CD8-positive, alpha-beta memory T cell (primary cell): ENCODE measurements around the gene PRDM12. TPM values are rescaled to one million over a fixed set of nuclear protein-coding genes. Genes with fewer than 3 reads are reported as not detected.

Experiments used
- CTCF ChIA-PET: fragments of 350-600 bp; sonication (Branson Sonifier 250); formaldehyde crosslinking; loops from one replicate; lab custom pipeline; 2021; ENCODE audit warnings: antibody characterized with exemption; lab: Charles Lee
- POLR2A ChIA-PET: fragments of 350-600 bp; sonication (Branson Sonifier 250); formaldehyde crosslinking; loops from one replicate; lab custom pipeline; 2021; ENCODE audit warnings: antibody characterized with exemption; lab: Charles Lee
- DNase-seq, 5 donors: peaks; one replicate each; pipeline versions ENCODE4 v3.0.0 to v3.0.0-alpha.2; 2020 to 2022; ENCODE audit warnings: mixed read lengths in 1 of 5
- H3K27ac ChIP-seq: one replicate; pipeline ENCODE4 v1.7.0; 2013; ENCODE audit warnings: low read depth, mild to moderate bottlenecking, low read length, moderate library complexity
- H3K27me3 ChIP-seq: 2 replicates; pipeline ENCODE4 v1.7.0; 2013; ENCODE audit warnings: low read length, mild to moderate bottlenecking; ENCODE audit not compliant: insufficient read depth, poor library complexity, severe bottlenecking
- H3K36me3 ChIP-seq: 2 replicates; pipeline ENCODE4 v1.7.0; 2013; ENCODE audit warnings: mild to moderate bottlenecking, low read length, moderate library complexity; ENCODE audit not compliant: insufficient read depth
- H3K4me1 ChIP-seq: 2 replicates; pipeline ENCODE4 v1.7.0; 2013; ENCODE audit warnings: mild to moderate bottlenecking, low read length, moderate library complexity; ENCODE audit not compliant: insufficient read depth
- H3K4me3 ChIP-seq: 2 replicates; pipeline ENCODE4 v1.7.0; 2013; ENCODE audit warnings: mild to moderate bottlenecking, low read length
- H3K9me3 ChIP-seq: 2 replicates; pipeline ENCODE4 v1.7.0; 2013; ENCODE audit warnings: mild to moderate bottlenecking, low read length
- H3K27ac Mint-ChIP-seq, 8 donors: one replicate each; pipeline ENCODE4 v1.8.0; 2020 to 2021; ENCODE audit warnings: mixed read lengths in 8 of 8, mild to moderate bottlenecking in 6 of 8, inconsistent platforms in 3 of 8, moderate library complexity in 3 of 8
- H3K27me3 Mint-ChIP-seq, 2 donors: one replicate each; pipeline ENCODE4 v1.8.0; 2020 to 2021; ENCODE audit warnings: mixed read lengths in 2 of 2, mild to moderate bottlenecking in 1 of 2, moderate library complexity in 1 of 2
- H3K36me3 Mint-ChIP-seq, 3 donors: one replicate each; pipeline ENCODE4 v1.8.0; 2020 to 2021; ENCODE audit warnings: mixed read lengths in 3 of 3, inconsistent platforms in 1 of 3, mild to moderate bottlenecking in 1 of 3
- H3K4me1 Mint-ChIP-seq, 3 donors: one replicate each; pipeline ENCODE4 v1.8.0; 2020 to 2021; ENCODE audit warnings: mixed read lengths in 3 of 3, inconsistent platforms in 1 of 3, mild to moderate bottlenecking in 1 of 3
- H3K4me3 Mint-ChIP-seq, 7 donors: one replicate each; pipeline ENCODE4 v1.8.0; 2020 to 2021; ENCODE audit warnings: mixed read lengths in 7 of 7, mild to moderate bottlenecking in 6 of 7, moderate library complexity in 4 of 7, inconsistent platforms in 2 of 7
- H3K9me3 Mint-ChIP-seq, 5 donors: one replicate each; pipeline ENCODE4 v1.8.0; 2020 to 2022; ENCODE audit warnings: mixed read lengths in 5 of 5, mild to moderate bottlenecking in 3 of 5, moderate library complexity in 2 of 5, inconsistent platforms in 1 of 5
- polyA plus RNA-seq: library from polyadenylated mRNA; unstranded; fragments of 300-500 nt; fragmentation: Illumina TruSeq; gene quantifications from one replicate; pipeline ENCODE4 v1.2.3, GENCODE V29; 2021
- total RNA-seq, 2 experiments: library from RNA; stranded (reverse); gene quantifications; one replicate each; pipeline ENCODE4 v1.2.3, GENCODE V29; 2021

Gene PRDM12
- total and polyA plus RNA-seq, 3 experiments from 2014 or later = 0.11 TPM; not detected in 2

- H3K4me1 ChIP-seq = peaks cover 19% of the 10 kb centered on the region
- no peak for DNase-seq
- no peak overlapping the region for H3K27ac ChIP-seq
- Mint-ChIP-seq H3K4me3 (peak overlapping the region in 4 of 7 donors; percentile 3 to 69 (median 56)), H3K9me3 (peaks cover 0 to 2% (median 0%) of the 10 kb centered on the region in 5 donors), H3K27ac (no peak overlapping the region), H3K36me3 (peaks cover 0 to 11% (median 2%) of the 10 kb centered on the region in 3 donors), H3K27me3 (peaks cover 4 to 8% of the 10 kb centered on the region in 2 donors), H3K4me1 (peaks cover 24 to 39% (median 34%) of the 10 kb centered on the region in 3 donors)
- no peaks in the 10 kb centered on the region for H3K27me3 ChIP-seq
- H3K36me3 ChIP-seq = no peaks in the 10 kb centered on the region
- CTCF ChIA-PET = interaction anchor here (0.7 to 1.7 kb wide), 3 partner anchors 8 to 11 kb away, joined by 3 to 6 read pairs (median 4); no protein-coding TSS in a partner anchor
- H3K9me3 ChIP-seq = no peaks in the 10 kb centered on the region
- H3K4me3 ChIP-seq = no peak overlapping the region
- POLR2A ChIA-PET = no interaction called here
Measured at GRCh38 chr9:130689937-130690700, 25.7 kb downstream of the PRDM12 start.

- peaks cover 21% of the 10 kb centered on the region for H3K4me1 ChIP-seq
- no peaks in the 10 kb centered on the region for H3K9me3 Mint-ChIP-seq
- H3K27ac ChIP-seq = no peak overlapping the region
- peak overlapping the region in 1 of 8 donors; percentile 97 for H3K27ac Mint-ChIP-seq
- H3K4me3 Mint-ChIP-seq = peak overlapping the region in 6 of 7 donors; percentile 77 to 98 (median 94)
- H3K27me3 ChIP-seq = no peaks in the 10 kb centered on the region
- H3K36me3 Mint-ChIP-seq = peaks cover 4 to 31% (median 8%) of the 10 kb centered on the region in 3 donors
- CTCF ChIA-PET = interaction anchor here (1.6 to 5.4 kb wide), 4 partner anchors 8 to 15 kb away, joined by 7 to 39 read pairs (median 14); no protein-coding TSS in a partner anchor
- peaks cover 8% of the 10 kb centered on the region for H3K36me3 ChIP-seq
- POLR2A ChIA-PET = interaction anchor here (1.0 to 1.2 kb wide), 2 partner anchors 11 to 15 kb away, joined by 3 to 7 read pairs; no protein-coding TSS in a partner anchor
- DNase-seq = no peak
- peaks cover 35 to 59% (median 54%) of the 10 kb centered on the region in 3 donors for H3K4me1 Mint-ChIP-seq
- peaks cover 4% of the 10 kb centered on the region in 2 donors for H3K27me3 Mint-ChIP-seq
- H3K9me3 ChIP-seq = no peaks in the 10 kb centered on the region
- no peak overlapping the region for H3K4me3 ChIP-seq
Measured at GRCh38 chr9:130692321-130692720, 27.9 kb downstream of the PRDM12 start.

GRCh38 chr9:130693101-130693425 lies 28.7 kb downstream of the PRDM12 start:
- H3K9me3 Mint-ChIP-seq = no peaks in the 10 kb centered on the region
- H3K4me3 ChIP-seq = peak overlapping the region; percentile 98
- peak overlapping the region; percentile 89 to 99 (median 97) for H3K4me3 Mint-ChIP-seq
- H3K27me3 ChIP-seq = no peaks in the 10 kb centered on the region
- H3K9me3 ChIP-seq = no peaks in the 10 kb centered on the region
- peak overlapping the region; percentile 45 for H3K27ac ChIP-seq
- H3K27me3 Mint-ChIP-seq = peaks cover 0 to 1% of the 10 kb centered on the region in 2 donors
- H3K27ac Mint-ChIP-seq = peak overlapping the region; percentile 71 to 98 (median 94)
- ChIA-PET CTCF (interaction anchor here (0.8 to 5.4 kb wide), 7 partner anchors 9 to 45 kb away, joined by 3 to 39 read pairs (median 7); no protein-coding TSS in a partner anchor), POLR2A (interaction anchor here (0.5 to 1.2 kb wide), 5 partner anchors 12 to 114 kb away, joined by 3 to 7 read pairs (median 3); partner anchors contain the start of gene FUBP3)
- peaks cover 37 to 55% (median 54%) of the 10 kb centered on the region in 3 donors for H3K4me1 Mint-ChIP-seq
- peaks cover 13% of the 10 kb centered on the region for H3K36me3 ChIP-seq
- DNase-seq = no peak
- peaks cover 21% of the 10 kb centered on the region for H3K4me1 ChIP-seq
- H3K36me3 Mint-ChIP-seq = peaks cover 5 to 37% (median 9%) of the 10 kb centered on the region in 3 donors

- CTCF ChIA-PET = interaction anchor here (0.7 to 5.4 kb wide), 8 partner anchors 8 to 233 kb away, joined by 3 to 39 read pairs (median 5); no protein-coding TSS in a partner anchor
- Mint-ChIP-seq H3K36me3 (peaks cover 5 to 43% (median 10%) of the 10 kb centered on the region in 3 donors), H3K27me3 (peaks cover 0 to 1% of the 10 kb centered on the region in 2 donors), H3K4me1 (peaks cover 37 to 52% (median 50%) of the 10 kb centered on the region in 3 donors), H3K4me3 (peak within 1 kb of the TSS; percentile 89 to 99 (median 97)), H3K9me3 (no peaks in the 10 kb centered on the region), H3K27ac (peak within 1 kb of the TSS; percentile 71 to 98 (median 94))
- H3K4me3 ChIP-seq = peak within 1 kb of the TSS; percentile 98
- DNase-seq = peak; percentile 87 to 99 (median 97)
- peaks cover 19% of the 10 kb centered on the region for H3K36me3 ChIP-seq
- no peaks in the 10 kb centered on the region for H3K27me3 ChIP-seq
- peaks cover 21% of the 10 kb centered on the region for H3K4me1 ChIP-seq
- POLR2A ChIA-PET = interaction anchor here (0.5 to 1.2 kb wide), 5 partner anchors 12 to 114 kb away, joined by 3 to 7 read pairs (median 3); partner anchors contain the start of gene FUBP3
- H3K27ac ChIP-seq = peak within 1 kb of the TSS; percentile 84
- no peaks in the 10 kb centered on the region for H3K9me3 ChIP-seq
Measured at GRCh38 chr9:130693426-130694191, 29.2 kb downstream of the PRDM12 start, which contains the start of gene EXOSC2. Gene EXOSC2 (plus strand): TSS chr9:130693780. CDS start chr9:130693792, 12 bp downstream.

GRCh38 chr9:130694205-130694604 lies 29.8 kb downstream of the PRDM12 start:
- H3K9me3 Mint-ChIP-seq = no peaks in the 10 kb centered on the region
- Histone ChIP-seq H3K27ac (peak overlapping the region; percentile 84), H3K9me3 (no peaks in the 10 kb centered on the region), H3K36me3 (peaks cover 23% of the 10 kb centered on the region), H3K27me3 (no peaks in the 10 kb centered on the region), H3K4me1 (peaks cover 21% of the 10 kb centered on the region), H3K4me3 (peak overlapping the region; percentile 98)
- CTCF ChIA-PET = interaction anchor here (0.7 to 5.4 kb wide), 6 partner anchors 8 to 233 kb away, joined by 3 to 39 read pairs (median 8); no protein-coding TSS in a partner anchor
- H3K4me3 Mint-ChIP-seq = peak overlapping the region; percentile 89 to 99 (median 97)
- POLR2A ChIA-PET = no interaction called here
- H3K4me1 Mint-ChIP-seq = peaks cover 39 to 58% (median 51%) of the 10 kb centered on the region in 3 donors
- H3K36me3 Mint-ChIP-seq = peaks cover 5 to 49% (median 16%) of the 10 kb centered on the region in 3 donors
- H3K27me3 Mint-ChIP-seq = peaks cover 0 to 1% of the 10 kb centered on the region in 2 donors
- peak overlapping the region; percentile 71 to 98 (median 94) for H3K27ac Mint-ChIP-seq
- no peak for DNase-seq

GRCh38 chr9:130696139-130696650 lies 31.8 kb downstream of the PRDM12 start:
- Mint-ChIP-seq H3K4me1 (peaks cover 35 to 54% (median 47%) of the 10 kb centered on the region in 3 donors), H3K27ac (peak overlapping the region in 2 of 8 donors; percentile 21 to 55), H3K4me3 (peak overlapping the region in 3 of 7 donors; percentile 6 to 77 (median 43)), H3K9me3 (no peaks in the 10 kb centered on the region), H3K27me3 (peaks cover 0 to 1% of the 10 kb centered on the region in 2 donors), H3K36me3 (peaks cover 5 to 60% (median 19%) of the 10 kb centered on the region in 3 donors)
- peaks cover 33% of the 10 kb centered on the region for H3K36me3 ChIP-seq
- DNase-seq = no peak
- POLR2A ChIA-PET = interaction anchor here (0.7 kb wide), 1 partner anchor 1054 kb away, joined by 12 read pairs; no protein-coding TSS in a partner anchor
- H3K27ac ChIP-seq = no peak overlapping the region
- H3K9me3 ChIP-seq = no peaks in the 10 kb centered on the region
- no peaks in the 10 kb centered on the region for H3K27me3 ChIP-seq
- CTCF ChIA-PET = interaction anchor here (0.6 to 5.4 kb wide), 3 partner anchors 8 to 13 kb away, joined by 3 to 39 read pairs (median 3); no protein-coding TSS in a partner anchor
- no peak overlapping the region for H3K4me3 ChIP-seq
- peaks cover 21% of the 10 kb centered on the region for H3K4me1 ChIP-seq

- POLR2A ChIA-PET = no interaction called here
- CTCF ChIA-PET = interaction anchor here (1.1 to 5.4 kb wide), 2 partner anchors 9 to 10 kb away, joined by 3 to 39 read pairs; no protein-coding TSS in a partner anchor
- Histone ChIP-seq H3K4me1 (peaks cover 21% of the 10 kb centered on the region), H3K27me3 (no peaks in the 10 kb centered on the region), H3K9me3 (no peaks in the 10 kb centered on the region), H3K4me3 (no peak overlapping the region), H3K36me3 (peaks cover 41% of the 10 kb centered on the region), H3K27ac (no peak overlapping the region)
- H3K4me3 Mint-ChIP-seq = peak overlapping the region in 2 of 7 donors; percentile 4 to 77
- H3K4me1 Mint-ChIP-seq = peaks cover 35 to 54% (median 47%) of the 10 kb centered on the region in 3 donors
- peak overlapping the region in 5 of 8 donors; percentile 6 to 62 (median 11) for H3K27ac Mint-ChIP-seq
- no peaks in the 10 kb centered on the region for H3K9me3 Mint-ChIP-seq
- H3K36me3 Mint-ChIP-seq = peaks cover 5 to 68% (median 19%) of the 10 kb centered on the region in 3 donors
- no peaks in the 10 kb centered on the region for H3K27me3 Mint-ChIP-seq
- no peak for DNase-seq
Measured at GRCh38 chr9:130696996-130697395, 32.6 kb downstream of the PRDM12 start.
